Measurements from ENCODE around the gene GLCCI1.

DNA sequence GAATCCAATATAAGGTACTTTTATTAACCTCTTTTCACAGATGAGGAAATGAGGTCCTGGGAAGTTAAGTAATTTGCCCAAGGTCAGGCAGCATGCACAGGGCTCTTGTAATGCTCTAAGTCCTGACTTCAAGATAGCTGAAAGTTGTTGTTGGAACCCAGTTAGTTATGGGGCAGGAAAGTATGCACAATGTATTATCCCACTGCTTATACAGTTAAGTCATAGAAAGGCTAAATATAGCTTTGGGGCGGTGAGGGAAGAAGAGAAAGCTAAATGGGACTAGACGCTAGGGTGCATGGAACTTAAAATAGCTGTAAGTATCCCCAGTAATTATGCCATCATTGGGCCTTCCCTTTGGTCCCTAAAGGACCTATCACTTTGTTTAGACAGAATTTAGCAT, 9.2 kb downstream of the GLCCI1 start:
- TF ChIP-seq CTCF (IDR thresholded peaks at IDR 0.05) (no peak), POLR2A (IDR thresholded peaks at IDR 0.05) (no peak)

All from right lobe of liver (tissue), 4 donors.